Neural crest cell (in vitro differentiated cells): ENCODE data around the gene SENP8. TPM values are rescaled to one million over a fixed set of nuclear protein-coding genes. Genes with fewer than 3 reads are reported as not detected.
"Not testable (repeated sequence)": the region's sequence is repeated elsewhere in the genome, so short reads cannot be mapped to it uniquely, and the experiment has no call there.

Experiments used
- DNase-seq: peaks from one replicate; pipeline ENCODE4 v3.0.0; 2021; ENCODE audit warnings: low read depth, mixed read lengths, low spot score
- H3K27ac Mint-ChIP-seq: one replicate; pipeline ENCODE4 v1.8.0; 2021; ENCODE audit warnings: mild to moderate bottlenecking, mixed read lengths; ENCODE audit not compliant: unreplicated experiment
- H3K27me3 Mint-ChIP-seq: 2 replicates; pipeline ENCODE4 v1.8.0; 2021; ENCODE audit warnings: low read depth, mild to moderate bottlenecking, mixed read lengths
- H3K36me3 Mint-ChIP-seq: 2 replicates; pipeline ENCODE4 v1.8.0; 2021; ENCODE audit warnings: low read depth, mild to moderate bottlenecking, mixed read lengths
- H3K4me1 Mint-ChIP-seq: 2 replicates; pipeline ENCODE4 v1.8.0; 2021; ENCODE audit warnings: mixed read lengths
- H3K4me3 Mint-ChIP-seq: one replicate; pipeline ENCODE4 v1.8.0; 2021; ENCODE audit warnings: mild to moderate bottlenecking, mixed read lengths
- H3K9me3 Mint-ChIP-seq: 2 replicates; pipeline ENCODE4 v1.8.0; 2021; ENCODE audit warnings: mixed read lengths
- long read RNA-seq: library from polyadenylated mRNA; unstranded; transcript quantifications from one replicate; pipeline ENCODE4 v2.0.0, GENCODE V29; 2020
- total RNA-seq: library from RNA; stranded (reverse); gene quantifications from 2 replicates; pipeline ENCODE4 v1.2.1, GENCODE V29; 2021
- TF ChIP-seq, protein P1 (sequence below): fragments of 200-600 bp; sonication (generic); conservative IDR thresholded peaks from 2 replicates; pipeline ENCODE4 v1.5.0; 2021; ENCODE audit warnings: antibody characterized with exemption, mild to moderate bottlenecking

The SENP8 gene
- 4.3 and 5.5 TPM in 2 replicates for total RNA-seq
- long read RNA-seq, full-length matches to known transcripts, result 9 of 11 reads
- long read RNA-seq, partial matches to known transcripts, result 0 of 11 reads
- long read RNA-seq, other reads (novel, unspliced or antisense), result 2 of 11 reads

DNA sequence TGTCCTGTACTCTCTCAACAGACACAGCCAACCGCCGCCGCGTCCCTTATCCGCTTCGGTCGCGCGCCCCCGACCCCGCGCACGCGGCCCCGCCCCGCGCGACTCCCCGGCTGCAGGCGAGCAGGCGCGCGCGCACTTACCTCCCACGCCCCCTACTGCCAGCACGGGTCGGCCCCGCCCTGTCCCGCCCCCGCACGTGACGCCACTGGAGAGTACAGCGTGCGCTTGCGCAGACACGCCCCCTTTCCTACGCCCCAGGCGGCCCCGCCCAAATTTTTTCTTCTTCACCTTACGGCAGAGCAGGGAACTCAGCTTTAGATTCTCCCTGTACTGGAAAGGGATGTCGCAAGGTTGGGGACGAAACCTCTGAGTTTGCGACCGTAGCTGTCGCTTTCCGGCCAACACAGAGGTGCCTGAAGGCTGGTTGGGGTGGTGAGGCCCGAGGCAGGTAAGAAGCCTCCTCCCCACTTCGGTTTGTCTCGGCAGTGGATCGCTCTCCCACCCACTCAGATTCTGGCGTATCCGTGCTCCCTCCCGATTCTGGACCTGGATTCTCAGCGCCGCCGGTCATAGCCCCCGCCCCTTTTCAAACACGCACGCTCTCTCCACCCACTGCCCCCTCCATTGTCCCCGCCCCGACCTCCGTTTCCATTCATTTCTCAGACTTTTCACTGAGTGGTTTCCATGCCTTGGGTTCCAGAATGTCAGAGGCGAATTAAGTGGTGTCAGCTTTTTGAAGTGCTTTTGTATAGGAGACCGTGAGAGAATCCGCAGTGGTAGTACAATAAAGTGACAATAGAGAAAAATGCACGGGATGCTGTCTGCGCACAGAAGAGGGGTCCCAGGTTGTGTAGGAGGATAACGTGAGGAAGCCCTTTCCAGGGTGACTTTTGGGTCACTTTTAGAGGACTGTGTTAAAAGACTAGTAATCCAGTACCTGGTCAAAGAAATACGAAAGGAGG, at the start of gene SENP8, which contains the start of gene MYO9A:
SENP8 (plus strand) TSS at position 387 of the 962 bp plus-strand sequence. CDS start 21,221 bp downstream, outside the sequence.
MYO9A (minus strand) TSS at position 134 of the 962 bp plus-strand sequence. CDS start 71,587 bp downstream, outside the sequence.
- H3K9me3 Mint-ChIP-seq, result no peaks in the 10 kb centered on the region
- H3K27ac Mint-ChIP-seq, result peak within 1 kb of the TSS; percentile 99
- H3K4me1 Mint-ChIP-seq, result peaks cover 38% of the 10 kb centered on the region
- peak within 1 kb of the TSS; percentile 97 for H3K4me3 Mint-ChIP-seq
- H3K36me3 Mint-ChIP-seq, result no peaks in the 10 kb centered on the region
- peak; percentile 97 for DNase-seq
- TF ChIP-seq, protein P1, sequence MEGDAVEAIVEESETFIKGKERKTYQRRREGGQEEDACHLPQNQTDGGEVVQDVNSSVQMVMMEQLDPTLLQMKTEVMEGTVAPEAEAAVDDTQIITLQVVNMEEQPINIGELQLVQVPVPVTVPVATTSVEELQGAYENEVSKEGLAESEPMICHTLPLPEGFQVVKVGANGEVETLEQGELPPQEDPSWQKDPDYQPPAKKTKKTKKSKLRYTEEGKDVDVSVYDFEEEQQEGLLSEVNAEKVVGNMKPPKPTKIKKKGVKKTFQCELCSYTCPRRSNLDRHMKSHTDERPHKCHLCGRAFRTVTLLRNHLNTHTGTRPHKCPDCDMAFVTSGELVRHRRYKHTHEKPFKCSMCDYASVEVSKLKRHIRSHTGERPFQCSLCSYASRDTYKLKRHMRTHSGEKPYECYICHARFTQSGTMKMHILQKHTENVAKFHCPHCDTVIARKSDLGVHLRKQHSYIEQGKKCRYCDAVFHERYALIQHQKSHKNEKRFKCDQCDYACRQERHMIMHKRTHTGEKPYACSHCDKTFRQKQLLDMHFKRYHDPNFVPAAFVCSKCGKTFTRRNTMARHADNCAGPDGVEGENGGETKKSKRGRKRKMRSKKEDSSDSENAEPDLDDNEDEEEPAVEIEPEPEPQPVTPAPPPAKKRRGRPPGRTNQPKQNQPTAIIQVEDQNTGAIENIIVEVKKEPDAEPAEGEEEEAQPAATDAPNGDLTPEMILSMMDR, result no peak
- no peaks in the 10 kb centered on the region for H3K27me3 Mint-ChIP-seq

GRCh38 chr15:72068856-72069255, 49.3 kb upstream of the SENP8 start:
- no peak overlapping the region for H3K4me3 Mint-ChIP-seq
- peaks cover 3% of the 10 kb centered on the region for H3K4me1 Mint-ChIP-seq
- H3K9me3 Mint-ChIP-seq, result peaks cover 3% of the 10 kb centered on the region
- no peak overlapping the region for H3K27ac Mint-ChIP-seq
- DNase-seq, result no peak
- no peaks in the 10 kb centered on the region for H3K27me3 Mint-ChIP-seq
- TF ChIP-seq, protein P1, result no peak
- H3K36me3 Mint-ChIP-seq, result no peaks in the 10 kb centered on the region

GRCh38 chr15:72070817-72071447, 47.3 kb upstream of the SENP8 start:
- H3K9me3 Mint-ChIP-seq, result no peaks in the 10 kb centered on the region

DNA sequence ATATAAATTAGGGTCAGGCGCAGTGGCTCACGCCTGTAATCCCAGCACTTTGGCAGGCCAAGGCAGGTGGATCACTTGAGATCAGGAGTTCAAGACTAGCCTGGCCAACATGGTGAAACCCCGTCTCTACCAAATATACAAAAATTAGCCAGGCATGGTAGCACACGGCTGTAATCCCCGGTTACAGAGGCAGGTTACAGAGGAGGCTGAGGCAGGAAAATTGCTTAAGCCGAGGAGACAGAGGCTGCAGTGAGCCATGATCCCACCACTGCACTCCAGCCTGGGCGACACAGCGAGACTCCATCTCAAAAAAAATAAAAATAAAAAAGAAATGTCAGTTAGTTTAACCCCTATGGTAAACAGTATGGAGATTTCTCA, 46.8 kb upstream of the SENP8 start:
- H3K27me3 Mint-ChIP-seq, H3K27ac Mint-ChIP-seq, H3K4me3 Mint-ChIP-seq, H3K4me1 Mint-ChIP-seq, H3K9me3 Mint-ChIP-seq, DNase-seq, H3K36me3 Mint-ChIP-seq: not testable (repeated sequence)

More at GRCh38 chr15:72070817-72071447, 47.3 kb upstream of the SENP8 start:
- no peak for DNase-seq
- Mint-ChIP-seq H3K4me3 (no peak overlapping the region), H3K36me3 (no peaks in the 10 kb centered on the region), H3K27ac (peak overlapping the region; percentile 44), H3K4me1 (peaks cover 3% of the 10 kb centered on the region), H3K27me3 (no peaks in the 10 kb centered on the region)
- TF ChIP-seq, protein P1, result no peak

GRCh38 chr15:72074335-72075060, 43.7 kb upstream of the SENP8 start:
- TF ChIP-seq, protein P1, result no peak
- DNase-seq, result no peak
- H3K4me1 Mint-ChIP-seq, result peaks cover 3% of the 10 kb centered on the region
- no peak overlapping the region for H3K27ac Mint-ChIP-seq
- H3K4me3 Mint-ChIP-seq, result no peak overlapping the region
- no peaks in the 10 kb centered on the region for H3K27me3 Mint-ChIP-seq
- H3K36me3 Mint-ChIP-seq, result no peaks in the 10 kb centered on the region
- peaks cover 2% of the 10 kb centered on the region for H3K9me3 Mint-ChIP-seq
